ENCODE measurements around the gene DNASE1L1. TPM values are rescaled to one million over a fixed set of nuclear protein-coding genes. Genes with fewer than 3 reads are reported as not detected.

The DNASE1L1 gene
- total RNA-seq, 1 donor from 2014 or later = 56.3 TPM

DNA sequence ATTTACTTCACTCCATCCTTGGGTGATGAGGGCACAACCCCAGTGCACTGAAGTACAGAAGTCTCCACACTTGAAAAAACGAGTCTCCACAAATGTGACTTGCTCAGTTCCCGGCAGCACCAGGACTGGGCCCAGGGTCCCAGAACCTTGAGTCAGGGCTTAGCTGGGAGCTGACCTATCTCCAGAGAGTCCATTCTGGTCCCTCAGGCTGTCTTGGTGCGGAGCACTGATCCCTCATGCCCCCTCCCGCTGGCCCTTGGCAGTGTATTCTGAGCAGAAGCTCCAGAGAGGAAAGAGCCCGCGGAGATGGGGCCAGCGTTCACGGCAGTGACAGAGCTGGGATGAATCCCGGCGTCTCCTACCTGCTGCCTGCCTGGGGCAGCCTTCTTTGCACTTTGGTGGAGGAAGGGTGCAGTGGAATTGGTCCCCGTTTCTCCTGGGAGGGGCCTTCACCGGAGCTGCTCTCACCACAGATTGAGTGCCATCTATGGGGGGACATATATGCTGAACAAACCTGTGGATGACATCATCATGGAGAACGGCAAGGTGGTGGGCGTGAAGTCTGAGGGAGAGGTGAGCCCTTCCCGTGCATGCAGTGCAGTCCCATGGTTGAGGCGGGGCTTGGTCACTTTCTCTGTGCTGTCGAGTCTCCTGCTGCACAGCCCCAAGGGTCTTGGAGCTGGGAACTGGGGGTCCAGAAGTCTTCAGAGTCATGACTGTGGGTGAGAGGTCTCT, 31.7 kb upstream of the DNASE1L1 start:
- Histone ChIP-seq H3K36me3 (peaks cover 26% of the 10 kb centered on the region), H3K9me3 (replicated peaks) (no peaks in the 10 kb centered on the region), H3K4me1 (peaks cover 42% of the 10 kb centered on the region), H3K27me3 (ENCODE audit: low read depth) (no peaks in the 10 kb centered on the region), H3K27ac (replicated peaks) (no peak overlapping the region), H3K4me3 (no peak overlapping the region)
- intact Hi-C loops (cut with micrococcal nuclease) = no loop called here
- TF ChIP-seq, protein P1, sequence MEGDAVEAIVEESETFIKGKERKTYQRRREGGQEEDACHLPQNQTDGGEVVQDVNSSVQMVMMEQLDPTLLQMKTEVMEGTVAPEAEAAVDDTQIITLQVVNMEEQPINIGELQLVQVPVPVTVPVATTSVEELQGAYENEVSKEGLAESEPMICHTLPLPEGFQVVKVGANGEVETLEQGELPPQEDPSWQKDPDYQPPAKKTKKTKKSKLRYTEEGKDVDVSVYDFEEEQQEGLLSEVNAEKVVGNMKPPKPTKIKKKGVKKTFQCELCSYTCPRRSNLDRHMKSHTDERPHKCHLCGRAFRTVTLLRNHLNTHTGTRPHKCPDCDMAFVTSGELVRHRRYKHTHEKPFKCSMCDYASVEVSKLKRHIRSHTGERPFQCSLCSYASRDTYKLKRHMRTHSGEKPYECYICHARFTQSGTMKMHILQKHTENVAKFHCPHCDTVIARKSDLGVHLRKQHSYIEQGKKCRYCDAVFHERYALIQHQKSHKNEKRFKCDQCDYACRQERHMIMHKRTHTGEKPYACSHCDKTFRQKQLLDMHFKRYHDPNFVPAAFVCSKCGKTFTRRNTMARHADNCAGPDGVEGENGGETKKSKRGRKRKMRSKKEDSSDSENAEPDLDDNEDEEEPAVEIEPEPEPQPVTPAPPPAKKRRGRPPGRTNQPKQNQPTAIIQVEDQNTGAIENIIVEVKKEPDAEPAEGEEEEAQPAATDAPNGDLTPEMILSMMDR (IDR thresholded peaks at IDR 0.05; ENCODE audit: borderline replicate concordance) = no peak
- no peak for DNase-seq

DNA sequence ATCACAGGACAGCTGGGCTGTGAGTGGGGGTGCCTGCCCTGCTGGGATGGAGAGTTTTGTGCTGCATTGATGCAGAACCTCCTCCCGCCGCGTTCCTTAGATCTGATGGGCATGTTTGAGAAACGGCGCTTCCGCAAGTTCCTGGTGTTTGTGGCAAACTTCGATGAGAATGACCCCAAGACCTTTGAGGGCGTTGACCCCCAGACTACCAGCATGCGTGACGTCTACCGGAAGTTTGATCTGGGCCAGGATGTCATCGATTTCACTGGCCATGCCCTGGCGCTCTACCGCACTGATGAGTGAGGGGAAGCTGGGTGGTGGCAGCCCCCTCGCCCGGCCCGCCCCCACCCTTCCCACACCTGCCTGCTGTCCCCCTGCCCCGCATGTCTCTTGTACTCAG, 30.8 kb upstream of the DNASE1L1 start:
- Histone ChIP-seq H3K27me3 (ENCODE audit: low read depth) (no peaks in the 10 kb centered on the region), H3K4me3 (no peak overlapping the region), H3K27ac (replicated peaks) (no peak overlapping the region), H3K9me3 (replicated peaks) (no peaks in the 10 kb centered on the region), H3K4me1 (peaks cover 32% of the 10 kb centered on the region), H3K36me3 (peaks cover 32% of the 10 kb centered on the region)
- intact Hi-C loops (cut with micrococcal nuclease) = no loop called here
- TF ChIP-seq, protein P1 (IDR thresholded peaks at IDR 0.05; ENCODE audit: borderline replicate concordance) = no peak
- no peak for DNase-seq

DNA sequence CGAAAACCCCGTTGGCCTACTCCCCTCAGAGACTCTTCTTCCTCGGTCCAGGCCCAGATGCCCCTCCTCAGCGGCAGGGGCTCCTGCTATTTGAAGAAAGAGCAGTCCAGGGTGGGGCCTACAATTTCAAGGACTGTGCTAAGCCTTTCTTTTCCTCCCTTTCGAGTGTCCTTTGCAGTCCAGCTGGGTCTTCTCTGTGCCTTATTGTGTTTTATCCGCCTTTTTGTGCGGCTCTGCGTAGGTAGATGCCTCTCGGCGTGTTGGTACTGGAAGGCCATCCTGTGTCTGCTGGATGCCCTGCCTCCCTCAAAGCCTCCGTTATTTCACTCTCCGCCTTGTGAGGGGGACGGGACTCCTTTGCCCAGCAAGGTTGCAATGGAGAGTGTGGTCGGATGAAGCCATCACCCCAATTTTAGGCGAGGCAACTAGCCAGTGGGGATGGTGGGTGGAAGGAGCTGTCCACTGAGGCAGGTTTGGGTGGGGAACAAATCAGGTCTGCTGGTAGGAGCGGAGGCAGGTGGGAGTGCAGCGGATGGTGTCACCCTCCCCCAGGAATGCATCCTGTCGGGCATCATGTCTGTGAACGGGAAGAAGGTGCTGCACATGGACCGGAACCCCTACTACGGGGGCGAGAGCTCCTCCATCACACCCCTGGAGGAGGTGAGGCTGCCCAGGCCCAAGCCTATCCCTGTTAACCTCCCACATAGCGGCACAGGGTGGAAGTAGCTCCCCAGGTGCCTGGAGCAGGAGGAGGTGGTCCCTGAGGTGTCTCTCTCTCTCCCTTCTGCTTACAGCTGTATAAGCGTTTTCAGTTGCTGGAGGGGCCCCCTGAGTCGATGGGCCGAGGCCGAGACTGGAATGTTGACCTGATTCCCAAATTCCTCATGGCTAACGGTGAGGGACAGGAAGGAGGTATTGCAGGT, 29.2 kb upstream of the DNASE1L1 start:
- DNase-seq = no peak
- intact Hi-C loops (cut with micrococcal nuclease) = no loop called here
- H3K9me3 ChIP-seq (replicated peaks) = no peaks in the 10 kb centered on the region
- TF ChIP-seq, protein P1 (IDR thresholded peaks at IDR 0.05; ENCODE audit: borderline replicate concordance) = no peak
- peak overlapping the region; percentile 86 for H3K4me3 ChIP-seq
- peaks cover 21% of the 10 kb centered on the region for H3K4me1 ChIP-seq
- H3K27ac ChIP-seq (replicated peaks) = peak overlapping the region; percentile 94
- H3K36me3 ChIP-seq = peaks cover 35% of the 10 kb centered on the region
- no peaks in the 10 kb centered on the region for H3K27me3 ChIP-seq (ENCODE audit: low read depth)

- intact Hi-C loops (cut with micrococcal nuclease) = no loop called here
- Histone ChIP-seq H3K4me1 (peaks cover 21% of the 10 kb centered on the region), H3K27ac (replicated peaks) (peak within 1 kb of the TSS; percentile 94), H3K36me3 (peaks cover 38% of the 10 kb centered on the region), H3K9me3 (replicated peaks) (no peaks in the 10 kb centered on the region), H3K27me3 (ENCODE audit: low read depth) (no peaks in the 10 kb centered on the region), H3K4me3 (peak within 1 kb of the TSS; percentile 86)
- TF ChIP-seq, protein P1 (IDR thresholded peaks at IDR 0.05; ENCODE audit: borderline replicate concordance) = no peak
- peak; percentile 65 for DNase-seq
Measured at GRCh38 chrX:154436983-154437752, 28.1 kb upstream of the DNASE1L1 start, which contains the start of gene GDI1. Gene GDI1, plus strand, starts transcription at chrX:154437154. Its CDS starts 101 bp downstream, at chrX:154437255.
